Mesenchymal stem cell (in vitro differentiated cells and primary cell): ENCODE results near the gene FEZ2.

Experiments used
- DNase-seq: peaks from one replicate; pipeline ENCODE4 v3.0.0-alpha.2; 2013
- H2AFZ ChIP-seq: one replicate; pipeline ENCODE4 v1.6.1; 2013; ENCODE audit warnings: low read depth, mild to moderate bottlenecking, control low read depth, inconsistent platforms, low read length, moderate library complexity
- H2AK5ac ChIP-seq: 2 replicates; pipeline ENCODE4 v1.6.1; 2013; ENCODE audit warnings: low read length, moderate library complexity, mild to moderate bottlenecking, inconsistent platforms; ENCODE audit not compliant: severe bottlenecking
- H2BK120ac ChIP-seq: one replicate; pipeline ENCODE4 v1.6.1; 2013; ENCODE audit warnings: low read depth, mild to moderate bottlenecking, inconsistent platforms, low read length, moderate library complexity
- H2BK12ac ChIP-seq, 2 experiments: one replicate each; pipeline ENCODE4 v1.6.1; 2013; ENCODE audit warnings: inconsistent platforms in 2 of 2, low read length in 2 of 2, mild to moderate bottlenecking in 2 of 2, moderate library complexity in 2 of 2, control low read depth in 1 of 2
- H2BK15ac ChIP-seq: one replicate; pipeline ENCODE4 v1.6.1; 2013; ENCODE audit warnings: mild to moderate bottlenecking, low read depth, inconsistent platforms; ENCODE audit not compliant: poor library complexity, severe bottlenecking
- H2BK5ac ChIP-seq: 2 replicates; pipeline ENCODE4 v1.6.1; 2013; ENCODE audit warnings: low read depth, mild to moderate bottlenecking, low read length, control low read depth, inconsistent platforms; ENCODE audit not compliant: poor library complexity, severe bottlenecking
- H3K14ac ChIP-seq, 2 experiments: one replicate each; pipeline ENCODE4 v1.6.1; 2013; ENCODE audit warnings: inconsistent platforms in 2 of 2, low read length in 2 of 2, control low read depth in 1 of 2, mild to moderate bottlenecking in 1 of 2, moderate library complexity in 1 of 2
- H3K18ac ChIP-seq, 2 experiments: one replicate each; pipeline ENCODE4 v1.6.1; 2013; ENCODE audit warnings: inconsistent platforms in 2 of 2, low read length in 2 of 2, control low read depth in 1 of 2, low read depth in 1 of 2, mild to moderate bottlenecking in 1 of 2
- H3K23ac ChIP-seq, 2 experiments: one replicate each; pipeline ENCODE4 v1.6.1; 2013; ENCODE audit warnings: inconsistent platforms in 2 of 2, low read length in 2 of 2, mild to moderate bottlenecking in 2 of 2, moderate library complexity in 2 of 2, control low read depth in 1 of 2
- H3K27ac ChIP-seq: 2 replicates; pipeline ENCODE4 v1.5.1; 2013; ENCODE audit warnings: mild to moderate bottlenecking, moderate library complexity, low read length, control low read depth, inconsistent platforms; ENCODE audit not compliant: poor library complexity, severe bottlenecking
- H3K27me3 ChIP-seq, 2 experiments: 2 replicates each; pipeline versions ENCODE4 v1.6.1 to v1.7.0; 2013; ENCODE audit warnings: low read length in 2 of 2, mild to moderate bottlenecking in 2 of 2, moderate library complexity in 2 of 2, control low read depth in 1 of 2, inconsistent platforms in 1 of 2; ENCODE audit not compliant: control insufficient read depth in 1 of 2, insufficient read depth in 1 of 2
- H3K36me3 ChIP-seq, 2 experiments: 2 replicates each; pipeline versions ENCODE4 v1.6.1 to v1.7.0; 2013; ENCODE audit warnings: low read length in 2 of 2, control low read depth in 1 of 2, inconsistent platforms in 1 of 2, low read depth in 1 of 2, mild to moderate bottlenecking in 1 of 2; ENCODE audit not compliant: insufficient read depth in 2 of 2, control insufficient read depth in 1 of 2
- H3K4ac ChIP-seq, 2 experiments: one replicate each; pipeline ENCODE4 v1.6.1; 2013; ENCODE audit warnings: inconsistent platforms in 2 of 2, low read length in 2 of 2, mild to moderate bottlenecking in 2 of 2, moderate library complexity in 2 of 2, control low read depth in 1 of 2, low read depth in 1 of 2
- H3K4me1 ChIP-seq: 2 replicates; pipeline ENCODE4 v1.6.1; 2013; ENCODE audit warnings: low read depth, low read length, control low read depth; ENCODE audit not compliant: control insufficient read depth, insufficient read depth
- H3K4me2 ChIP-seq: 2 replicates; pipeline ENCODE4 v1.6.1; 2013; ENCODE audit warnings: low read length, mild to moderate bottlenecking, inconsistent platforms; ENCODE audit not compliant: poor library complexity, severe bottlenecking
- H3K4me3 ChIP-seq, 2 experiments: 2 replicates each; pipeline versions ENCODE4 v1.5.1 to v1.7.0; 2013; ENCODE audit warnings: low read length in 2 of 2, mild to moderate bottlenecking in 2 of 2, control low read depth in 1 of 2, low read depth in 1 of 2; ENCODE audit not compliant: insufficient read depth in 1 of 2
- H3K79me1 ChIP-seq: replicated peaks from 2 replicates; pipeline ENCODE4 v1.6.1; 2013; ENCODE audit warnings: mild to moderate bottlenecking, control low read depth, low read length, inconsistent platforms; ENCODE audit not compliant: poor library complexity, severe bottlenecking
- H3K9ac ChIP-seq: 2 replicates; pipeline ENCODE4 v1.7.0; 2013; ENCODE audit warnings: mild to moderate bottlenecking, low read length, moderate library complexity
- H3K9me3 ChIP-seq: 2 replicates; pipeline ENCODE4 v1.7.0; 2013; ENCODE audit warnings: mild to moderate bottlenecking, low read length; ENCODE audit not compliant: control insufficient read depth
- H4K8ac ChIP-seq: one replicate; pipeline ENCODE4 v1.6.1; 2013; ENCODE audit warnings: inconsistent platforms, mild to moderate bottlenecking, low read length, moderate library complexity
- H4K91ac ChIP-seq: one replicate; pipeline ENCODE4 v1.6.1; 2013; ENCODE audit warnings: mild to moderate bottlenecking, low read length, inconsistent platforms
- WGBS: methylation state at CpG from one replicate; pipeline ENCODE4 v1.1.7; 2013; ENCODE audit warnings: mixed read lengths; 5-methylcytosine and 5-hydroxymethylcytosine counted together

Gene FEZ2

DNA sequence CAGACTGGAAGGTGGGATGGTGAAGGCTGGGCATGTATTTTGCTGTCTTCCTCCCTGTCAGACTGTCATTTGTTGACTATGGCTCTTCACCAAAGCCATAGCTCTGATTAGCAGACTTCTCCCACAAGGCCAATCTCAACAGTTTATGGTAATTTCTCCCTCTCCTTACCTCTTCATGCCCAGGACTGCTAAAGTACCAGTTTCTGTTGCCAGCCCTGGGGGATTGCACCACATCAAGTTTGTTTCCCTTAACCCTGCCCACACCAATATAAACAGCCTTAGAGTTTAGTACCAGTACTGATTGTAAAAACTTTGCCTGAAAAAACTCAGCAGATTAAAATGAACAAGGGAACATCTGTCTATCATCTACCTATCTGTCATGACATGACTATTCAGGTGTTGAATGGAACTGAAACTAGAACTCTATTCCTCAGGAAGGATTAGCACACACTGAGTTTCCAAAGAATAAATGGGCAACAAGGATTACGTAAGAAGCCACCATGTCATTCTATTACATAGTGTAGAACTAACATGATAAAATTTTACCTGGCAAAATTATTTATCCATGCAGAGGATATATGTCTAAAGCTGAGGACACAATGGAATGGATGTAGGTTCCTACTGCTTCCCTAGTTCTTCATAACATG lies 13.7 kb downstream of the FEZ2 start:
- peaks cover 4% of the 10 kb centered on the region for H3K4me1 ChIP-seq
- H3K79me1 ChIP-seq = peaks cover 25% of the 10 kb centered on the region
- no peak overlapping the region for H3K4ac ChIP-seq
- whole genome bisulfite sequencing = no CpG with 5 or more reads among the region's 1 CpG
- H3K9me3 ChIP-seq = no peaks in the 10 kb centered on the region
- H3K27ac ChIP-seq = no peak overlapping the region
- no peak overlapping the region for H3K18ac ChIP-seq
- no peak overlapping the region for H3K4me2 ChIP-seq
- no peak overlapping the region for H3K14ac ChIP-seq
- no peak overlapping the region for H2BK12ac ChIP-seq
- H2AFZ ChIP-seq = no peak overlapping the region
- H2BK15ac ChIP-seq = no peak overlapping the region
- H3K36me3 ChIP-seq = peaks cover 9 to 82% of the 10 kb centered on the region in 2 experiments
- H3K23ac ChIP-seq = no peak overlapping the region
- no peaks in the 10 kb centered on the region for H3K27me3 ChIP-seq
- H3K4me3 ChIP-seq = no peak overlapping the region
- H4K91ac ChIP-seq = no peak overlapping the region
- DNase-seq = no peak
- no peak overlapping the region for H2BK5ac ChIP-seq
- no peak overlapping the region for H2AK5ac ChIP-seq
- no peak overlapping the region for H2BK120ac ChIP-seq
- H4K8ac ChIP-seq = no peak overlapping the region
- no peak overlapping the region for H3K9ac ChIP-seq

DNA sequence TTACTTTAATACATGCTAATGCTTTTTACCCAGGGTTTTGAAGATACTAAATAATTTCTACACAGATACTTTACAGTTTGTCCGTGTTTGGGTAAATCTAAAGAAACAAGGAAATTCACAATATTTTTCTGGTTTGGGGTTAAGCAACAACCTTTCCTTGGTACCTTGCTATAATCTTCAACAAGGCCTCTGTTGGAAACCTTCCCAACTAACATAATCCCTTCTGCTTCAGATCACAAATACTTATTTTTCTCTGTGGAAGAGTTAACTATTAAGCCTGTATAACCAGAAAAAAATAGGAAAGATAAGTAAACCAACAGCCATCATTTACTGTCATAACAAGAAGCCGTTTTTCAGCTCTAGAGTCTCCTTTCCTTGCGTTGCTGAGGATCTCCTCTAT lies 15.0 kb downstream of the FEZ2 start:
- H3K14ac ChIP-seq = no peak overlapping the region
- H2BK120ac ChIP-seq = no peak overlapping the region
- H3K4me3 ChIP-seq = no peak overlapping the region
- no peak overlapping the region for H3K4ac ChIP-seq
- no peak for DNase-seq
- H4K8ac ChIP-seq = no peak overlapping the region
- no peak overlapping the region for H2AK5ac ChIP-seq
- H2BK12ac ChIP-seq = no peak overlapping the region
- peaks cover 24% of the 10 kb centered on the region for H3K79me1 ChIP-seq
- H3K27ac ChIP-seq = no peak overlapping the region
- no peak overlapping the region for H2BK5ac ChIP-seq
- H3K9me3 ChIP-seq = no peaks in the 10 kb centered on the region
- no peaks in the 10 kb centered on the region for H3K27me3 ChIP-seq
- peaks cover 11 to 87% of the 10 kb centered on the region in 2 experiments for H3K36me3 ChIP-seq
- no peak overlapping the region for H2AFZ ChIP-seq
- H3K4me1 ChIP-seq = peaks cover 5% of the 10 kb centered on the region
- no peak overlapping the region for H4K91ac ChIP-seq
- no peak overlapping the region for H3K4me2 ChIP-seq
- H2BK15ac ChIP-seq = no peak overlapping the region
- WGBS = 99% methylated on average over 3 of the region's 3 CpGs
- no peak overlapping the region for H3K18ac ChIP-seq
- H3K9ac ChIP-seq = no peak overlapping the region
- H3K23ac ChIP-seq = no peak overlapping the region

DNA sequence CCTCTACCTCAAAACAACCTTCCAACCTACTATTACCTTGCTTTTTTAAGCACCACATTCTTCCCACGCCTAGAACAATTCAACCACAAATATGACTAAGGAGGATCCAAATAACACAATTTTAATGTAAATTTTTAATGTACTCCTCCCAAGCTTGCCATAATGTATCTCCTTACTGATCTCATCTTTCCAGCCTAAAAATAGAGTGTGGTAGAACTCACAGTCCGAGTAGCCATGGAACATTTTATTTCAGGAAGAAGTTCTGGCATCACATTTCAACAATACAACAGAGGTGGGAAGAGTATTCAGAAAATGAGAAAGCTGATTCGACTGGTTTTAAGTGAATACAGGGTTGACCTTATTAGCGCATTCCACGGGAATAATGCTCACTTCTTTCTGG lies 15.4 kb downstream of the FEZ2 start:
- no peaks in the 10 kb centered on the region for H3K9me3 ChIP-seq
- no peak overlapping the region for H3K4me2 ChIP-seq
- H3K79me1 ChIP-seq = peaks cover 23% of the 10 kb centered on the region
- no peak overlapping the region for H3K18ac ChIP-seq
- no peak overlapping the region for H2AK5ac ChIP-seq
- H3K27me3 ChIP-seq = no peaks in the 10 kb centered on the region
- H2BK120ac ChIP-seq = no peak overlapping the region
- no peak overlapping the region for H2BK5ac ChIP-seq
- no peak overlapping the region for H2AFZ ChIP-seq
- no peak overlapping the region for H3K23ac ChIP-seq
- no peak overlapping the region for H3K14ac ChIP-seq
- 98% methylated on average over 5 of the region's 5 CpGs for WGBS
- no peak overlapping the region for H2BK15ac ChIP-seq
- DNase-seq = no peak
- no peak overlapping the region for H2BK12ac ChIP-seq
- H3K4me1 ChIP-seq = peaks cover 5% of the 10 kb centered on the region
- no peak overlapping the region for H3K9ac ChIP-seq
- H3K36me3 ChIP-seq = peaks cover 11 to 91% of the 10 kb centered on the region in 2 experiments
- no peak overlapping the region for H4K8ac ChIP-seq
- no peak overlapping the region for H3K4me3 ChIP-seq
- no peak overlapping the region for H3K4ac ChIP-seq
- no peak overlapping the region for H4K91ac ChIP-seq
- no peak overlapping the region for H3K27ac ChIP-seq

DNA sequence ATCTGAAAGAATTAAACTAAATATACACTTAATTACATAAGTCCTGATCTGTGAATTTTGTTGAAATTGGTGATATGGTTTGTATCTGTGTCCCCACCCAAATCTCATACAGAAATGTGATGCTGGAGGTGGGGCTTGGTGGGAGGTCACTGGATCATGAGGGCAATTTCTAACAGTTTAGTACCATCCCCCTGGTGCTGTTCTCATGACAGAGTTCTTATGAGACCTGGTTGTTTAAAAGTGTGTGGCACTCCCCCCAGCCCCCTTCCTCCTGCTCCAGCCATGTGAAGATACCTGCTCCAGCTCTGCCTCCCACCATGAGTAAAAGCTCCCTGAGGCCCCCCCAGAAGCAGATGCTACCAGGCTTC lies 18.7 kb downstream of the FEZ2 start:
- no peak for DNase-seq
- H2BK120ac ChIP-seq = no peak overlapping the region
- H4K8ac ChIP-seq = no peak overlapping the region
- no peak overlapping the region for H3K27ac ChIP-seq
- no peak overlapping the region for H3K4ac ChIP-seq
- no peak overlapping the region for H3K4me2 ChIP-seq
- no peaks in the 10 kb centered on the region for H3K9me3 ChIP-seq
- peaks cover 14 to 92% of the 10 kb centered on the region in 2 experiments for H3K36me3 ChIP-seq
- H3K18ac ChIP-seq = no peak overlapping the region
- no peak overlapping the region for H2BK5ac ChIP-seq
- peaks cover 28% of the 10 kb centered on the region for H3K79me1 ChIP-seq
- no peak overlapping the region for H3K23ac ChIP-seq
- peaks cover 5% of the 10 kb centered on the region for H3K4me1 ChIP-seq
- H2AFZ ChIP-seq = no peak overlapping the region
- H2BK12ac ChIP-seq = no peak overlapping the region
- H2AK5ac ChIP-seq = no peak overlapping the region
- H2BK15ac ChIP-seq = peak overlapping the region; percentile 48
- H4K91ac ChIP-seq = no peak overlapping the region
- H3K4me3 ChIP-seq = no peak overlapping the region
- H3K9ac ChIP-seq = no peak overlapping the region
- H3K27me3 ChIP-seq = no peaks in the 10 kb centered on the region
- no peak overlapping the region for H3K14ac ChIP-seq
